H9 (cell line): ENCODE data around the gene RIPK4. TPM values are rescaled to one million over a fixed set of nuclear protein-coding genes. Genes with fewer than 3 reads are reported as not detected.

Source experiments
- DNase-seq: peaks from one replicate; pipeline ENCODE4 v3.0.0-alpha.2; 2017
- H2AFZ ChIP-seq: one replicate; pipeline ENCODE4 v1.6.1; 2013; ENCODE audit warnings: mild to moderate bottlenecking, low read length, control low read depth, moderate library complexity
- H2AK5ac ChIP-seq: 2 replicates; pipeline ENCODE4 v1.6.1; 2013; ENCODE audit warnings: low read length, control low read depth, mixed read lengths; ENCODE audit not compliant: insufficient read length
- H2BK120ac ChIP-seq: one replicate; pipeline ENCODE4 v1.6.1; 2013; ENCODE audit warnings: low read depth, mild to moderate bottlenecking, low read length, control low read depth, inconsistent platforms; ENCODE audit not compliant: poor library complexity, severe bottlenecking
- H2BK12ac ChIP-seq: 2 replicates; pipeline ENCODE4 v1.6.1; 2013; ENCODE audit warnings: low read length, control low read depth, mixed read lengths, low read depth; ENCODE audit not compliant: insufficient read length
- H2BK15ac ChIP-seq: 2 replicates; pipeline ENCODE4 v1.6.1; 2013; ENCODE audit warnings: low read depth, low read length, control low read depth
- H2BK20ac ChIP-seq: one replicate; pipeline ENCODE4 v1.6.1; 2013; ENCODE audit warnings: low read depth, mild to moderate bottlenecking, low read length, control low read depth, inconsistent platforms; ENCODE audit not compliant: poor library complexity, severe bottlenecking
- H2BK5ac ChIP-seq: 2 replicates; pipeline ENCODE4 v1.6.1; 2013; ENCODE audit warnings: low read length, control low read depth, mixed read lengths; ENCODE audit not compliant: insufficient read length
- H3K14ac ChIP-seq: 2 replicates; pipeline ENCODE4 v1.6.1; 2013; ENCODE audit warnings: low read length, control low read depth; ENCODE audit not compliant: insufficient read depth
- H3K18ac ChIP-seq: 2 replicates; pipeline ENCODE4 v1.6.1; 2013; ENCODE audit warnings: low read depth, mild to moderate bottlenecking, mixed read lengths, low read length, control low read depth; ENCODE audit not compliant: insufficient read length
- H3K23ac ChIP-seq: 2 replicates; pipeline ENCODE4 v1.6.1; 2013; ENCODE audit warnings: low read length, control low read depth, mixed read lengths, low read depth; ENCODE audit not compliant: insufficient read length
- H3K23me2 ChIP-seq: 2 replicates; pipeline ENCODE4 v1.6.1; 2013; ENCODE audit warnings: low read depth, mild to moderate bottlenecking, mixed read lengths, low read length, control low read depth; ENCODE audit not compliant: insufficient read length, poor library complexity, severe bottlenecking
- H3K27ac ChIP-seq: 2 replicates; pipeline ENCODE4 v1.5.1; 2013; ENCODE audit warnings: low read length, control low read depth, mixed read lengths, low read depth; ENCODE audit not compliant: insufficient read length
- H3K27me3 ChIP-seq: 2 replicates; pipeline ENCODE4 v1.6.1; 2013; ENCODE audit warnings: low read length, control low read depth, inconsistent platforms; ENCODE audit not compliant: insufficient read depth
- H3K4ac ChIP-seq: 2 replicates; pipeline ENCODE4 v1.6.1; 2013; ENCODE audit warnings: low read depth, mild to moderate bottlenecking, control low read depth, inconsistent platforms, low read length, moderate library complexity
- H3K4me1 ChIP-seq: 2 replicates; pipeline ENCODE4 v1.6.1; 2013; ENCODE audit warnings: low read length, control low read depth, inconsistent platforms; ENCODE audit not compliant: insufficient read depth
- H3K4me2 ChIP-seq: 2 replicates; pipeline ENCODE4 v1.6.1; 2013; ENCODE audit warnings: low read length, control low read depth, mixed read lengths; ENCODE audit not compliant: insufficient read length, insufficient read depth
- H3K56ac ChIP-seq: 2 replicates; pipeline ENCODE4 v1.6.1; 2013; ENCODE audit warnings: low read depth, mild to moderate bottlenecking, mixed read lengths, low read length, control low read depth; ENCODE audit not compliant: insufficient read length
- H3K79me1 ChIP-seq: 2 replicates; pipeline ENCODE4 v1.6.1; 2013; ENCODE audit warnings: low read depth, mild to moderate bottlenecking, moderate library complexity, low read length, control low read depth, inconsistent platforms; ENCODE audit not compliant: insufficient read depth, poor library complexity, severe bottlenecking
- H3K79me2 ChIP-seq: 2 replicates; pipeline ENCODE4 v1.6.1; 2013; ENCODE audit warnings: low read length, control low read depth, inconsistent platforms; ENCODE audit not compliant: insufficient read depth
- H3K9ac ChIP-seq: 2 replicates; pipeline ENCODE4 v1.6.1; 2013; ENCODE audit warnings: low read length, control low read depth, mixed read lengths; ENCODE audit not compliant: insufficient read length; ENCODE audit errors: extremely low read depth
- H3K9me3 ChIP-seq: one replicate; pipeline ENCODE4 v1.6.1; 2013; ENCODE audit warnings: low read depth, low read length, inconsistent platforms; ENCODE audit not compliant: control insufficient read depth
- H3T11ph ChIP-seq: one replicate; pipeline ENCODE4 v1.6.1; 2013; ENCODE audit warnings: mild to moderate bottlenecking, low read length, control low read depth, inconsistent platforms
- H4K20me1 ChIP-seq: one replicate; pipeline ENCODE4 v1.6.1; 2013; ENCODE audit not compliant: control insufficient read depth, insufficient read length, insufficient read depth
- H4K5ac ChIP-seq: 2 replicates; pipeline ENCODE4 v1.6.1; 2013; ENCODE audit warnings: low read depth, mild to moderate bottlenecking, mixed read lengths, low read length, control low read depth; ENCODE audit not compliant: insufficient read length
- H4K8ac ChIP-seq: replicated peaks from 2 replicates; pipeline ENCODE4 v1.6.1; 2013; ENCODE audit warnings: low read length, control low read depth, mixed read lengths, low read depth; ENCODE audit not compliant: insufficient read length
- H4K91ac ChIP-seq: 2 replicates; pipeline ENCODE4 v1.6.1; 2013; ENCODE audit warnings: low read depth, mild to moderate bottlenecking, moderate library complexity, mixed read lengths, low read length, control low read depth; ENCODE audit not compliant: insufficient read length
- H3K27ac Mint-ChIP-seq, 3 experiments: 2 replicates in 2 of 3; 3 replicates in 1 of 3; pipeline ENCODE4 v1.8.0; 2020 to 2021; ENCODE audit warnings: mixed read lengths in 3 of 3, mild to moderate bottlenecking in 1 of 3, moderate library complexity in 1 of 3
- H3K27me3 Mint-ChIP-seq: 2 replicates; pipeline ENCODE4 v1.8.0; 2021; ENCODE audit warnings: low read depth, mild to moderate bottlenecking, moderate library complexity, mixed read lengths
- H3K36me3 Mint-ChIP-seq, 3 experiments: 2 replicates in 2 of 3; 3 replicates in 1 of 3; pipeline ENCODE4 v1.8.0; 2020 to 2021; ENCODE audit warnings: low read depth in 3 of 3, mixed read lengths in 3 of 3; ENCODE audit not compliant: insufficient read depth in 1 of 3
- H3K4me1 Mint-ChIP-seq, 2 experiments: 2 replicates each; pipeline ENCODE4 v1.8.0; 2020; ENCODE audit warnings: mixed read lengths in 2 of 2
- H3K4me3 Mint-ChIP-seq, 2 experiments: 2 replicates in 1 of 2; 3 replicates in 1 of 2; pipeline ENCODE4 v1.8.0; 2020 to 2021; ENCODE audit warnings: mild to moderate bottlenecking in 2 of 2, mixed read lengths in 2 of 2, moderate library complexity in 1 of 2
- H3K9me3 Mint-ChIP-seq, 2 experiments: 2 replicates in 1 of 2; 3 replicates in 1 of 2; pipeline ENCODE4 v1.8.0; 2020; ENCODE audit warnings: mild to moderate bottlenecking in 2 of 2, mixed read lengths in 2 of 2, moderate library complexity in 1 of 2
- WGBS: extraction: QIAGEN DNeasy Blood & Tissue Kit; methylation state at CpG from one replicate; pipeline ENCODE4 v1.1.7; 2013; ENCODE audit warnings: missing lambda C conversion rate, low lambda C conversion rate, mixed read lengths; ENCODE audit not compliant: insufficient read length; ENCODE audit errors: extremely low coverage; 5-methylcytosine and 5-hydroxymethylcytosine counted together
- total RNA-seq: library from RNA; stranded (reverse); gene quantifications from 2 replicates; pipeline ENCODE4 v1.2.1, GENCODE V29; 2021
- TF ChIP-seq, protein P1 (sequence below): fragments of 200-600 bp; sonication (generic); conservative IDR thresholded peaks from 3 replicates; pipeline ENCODE4 v1.8.0; 2021; ENCODE audit warnings: antibody characterized with exemption, mild to moderate bottlenecking

RIPK4 gene
- total RNA-seq, 1 experiment from 2014 or later, result 2.9 TPM

- WGBS, result no CpG with 5 or more reads among the region's 16 CpGs
- Histone ChIP-seq H4K20me1 (no peaks in the 10 kb centered on the region), H2AK5ac (no peak overlapping the region), H3K9me3 (no peaks in the 10 kb centered on the region), H3K27me3 (no peaks in the 10 kb centered on the region; the same call in 1 of the 2 replicates), H3K4me1 (peaks cover 13% of the 10 kb centered on the region; the same call in 1 of the 2 replicates), H4K5ac (no peak overlapping the region), H2BK120ac (no peak overlapping the region), H3K23me2 (no peaks in the 10 kb centered on the region), H3K4ac (no peak overlapping the region), H3K79me1 (no peaks in the 10 kb centered on the region), H2BK20ac (no peak overlapping the region), H3K18ac (no peak overlapping the region), H2BK12ac (no peak overlapping the region), H4K91ac (no peak overlapping the region), H3K9ac (no peak overlapping the region), H3T11ph (no peak overlapping the region), H3K23ac (no peak overlapping the region), H3K14ac (no peak overlapping the region), H2AFZ (no peak overlapping the region), H2BK15ac (no peak overlapping the region), H2BK5ac (no peak overlapping the region), H3K79me2 (no peaks in the 10 kb centered on the region), H3K27ac (no peak overlapping the region), H4K8ac (no peak overlapping the region), H3K4me2 (no peak overlapping the region), H3K56ac (no peak overlapping the region)
- peaks cover 41 to 50% of the 10 kb centered on the region in 2 experiments for H3K4me1 Mint-ChIP-seq
- no peaks in the 10 kb centered on the region; the same call in 1 of the 2 replicates for H3K27me3 Mint-ChIP-seq
- H3K36me3 Mint-ChIP-seq, result peaks cover 0 to 4% (median 2%) of the 10 kb centered on the region in 3 experiments; a peak in 4 of 7 replicates
- peak overlapping the region in 1 of 3 experiments; percentile 33; a peak in 1 of 7 replicates for H3K27ac Mint-ChIP-seq
- peak overlapping the region in 1 of 2 experiments; percentile 55; a peak in 3 of 5 replicates for H3K4me3 Mint-ChIP-seq
- no peaks in the 10 kb centered on the region; a peak in 2 of 5 replicates for H3K9me3 Mint-ChIP-seq
- TF ChIP-seq, protein P1, sequence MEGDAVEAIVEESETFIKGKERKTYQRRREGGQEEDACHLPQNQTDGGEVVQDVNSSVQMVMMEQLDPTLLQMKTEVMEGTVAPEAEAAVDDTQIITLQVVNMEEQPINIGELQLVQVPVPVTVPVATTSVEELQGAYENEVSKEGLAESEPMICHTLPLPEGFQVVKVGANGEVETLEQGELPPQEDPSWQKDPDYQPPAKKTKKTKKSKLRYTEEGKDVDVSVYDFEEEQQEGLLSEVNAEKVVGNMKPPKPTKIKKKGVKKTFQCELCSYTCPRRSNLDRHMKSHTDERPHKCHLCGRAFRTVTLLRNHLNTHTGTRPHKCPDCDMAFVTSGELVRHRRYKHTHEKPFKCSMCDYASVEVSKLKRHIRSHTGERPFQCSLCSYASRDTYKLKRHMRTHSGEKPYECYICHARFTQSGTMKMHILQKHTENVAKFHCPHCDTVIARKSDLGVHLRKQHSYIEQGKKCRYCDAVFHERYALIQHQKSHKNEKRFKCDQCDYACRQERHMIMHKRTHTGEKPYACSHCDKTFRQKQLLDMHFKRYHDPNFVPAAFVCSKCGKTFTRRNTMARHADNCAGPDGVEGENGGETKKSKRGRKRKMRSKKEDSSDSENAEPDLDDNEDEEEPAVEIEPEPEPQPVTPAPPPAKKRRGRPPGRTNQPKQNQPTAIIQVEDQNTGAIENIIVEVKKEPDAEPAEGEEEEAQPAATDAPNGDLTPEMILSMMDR, result no peak
- no peak for DNase-seq
Observed at GRCh38 chr21:41753006-41753898, 13.6 kb downstream of the RIPK4 start.
